HepG2 (cell line): ENCODE data around the gene KMT5C. TPM values are rescaled to one million over a fixed set of nuclear protein-coding genes. Genes with fewer than 3 reads are reported as not detected.

Experiments
- ATAC-seq: fragments of 200-7000 bp; cut with Tn5 transposase; 3 replicates; pipeline ENCODE4 v1.9.1; 2020; ENCODE audit warnings: mild to moderate bottlenecking, moderate library complexity
- BruUV-seq: library from RNA; stranded (reverse); fragments of 400-500 nt; replicated peaks from 2 replicates; lab custom pipeline; 2021; lab: Mats Ljungman, UMichigan
- CTCF ChIA-PET: fragments of 300-600 bp; formaldehyde crosslinking; extraction: SDS; loops from one replicate; lab custom pipeline; 2021; ENCODE audit warnings: low total read pairs, inconsistent platforms, low intra/inter-chr PET ratio; lab: Yijun Ruan, JAX
- POLR2A ChIA-PET: fragments of 350-600 bp; sonication (Branson Sonifier 250); formaldehyde crosslinking; loops from one replicate; lab custom pipeline; 2020; ENCODE audit warnings: antibody characterized with exemption, inconsistent platforms; lab: Yijun Ruan, JAX
- DNase-seq: peaks from one replicate; pipeline ENCODE4 v3.0.0-alpha.2; 2015; ENCODE audit warnings: low spot score
- FAIRE-seq: peaks from 3 replicates; lab custom pipeline; 2011; peaks lifted over from hg19 to GRCh38; lab: Jason Lieb, UNC
- H2AFZ ChIP-seq: one replicate; pipeline ENCODE4 v1.6.1; 2011; ENCODE audit warnings: low read length, inconsistent platforms
- H3K27ac ChIP-seq: fragments of 300-600 bp; 3 replicates; pipeline ENCODE4 v1.8.0; 2011; ENCODE audit warnings: mixed run types, mild to moderate bottlenecking, mixed read lengths, low read length, inconsistent platforms; ENCODE audit not compliant: insufficient read depth; ENCODE audit errors: extremely low read length
- H3K27me3 ChIP-seq, 2 experiments: fragments of 200-600 bp in 1 of 2; 2 replicates in 1 of 2; 3 replicates in 1 of 2; pipeline versions ENCODE4 v1.6.0 to v1.8.0; 2011; ENCODE audit warnings: low read length in 2 of 2, mild to moderate bottlenecking in 2 of 2, moderate library complexity in 2 of 2, inconsistent platforms in 1 of 2; ENCODE audit not compliant: insufficient read depth in 2 of 2, control insufficient read depth in 1 of 2
- H3K36me3 ChIP-seq, 2 experiments: fragments of 200-600 bp in 1 of 2; replicated peaks in 1 of 2; 2 replicates in 1 of 2; 3 replicates in 1 of 2; pipeline versions ENCODE4 v1.5.1 to v1.8.0; 2011; ENCODE audit warnings: low read length in 2 of 2, inconsistent platforms in 1 of 2; ENCODE audit not compliant: insufficient read depth in 2 of 2, control insufficient read depth in 1 of 2
- H3K4me1 ChIP-seq: 2 replicates; pipeline ENCODE4 v1.5.1; 2012; ENCODE audit warnings: low read length, inconsistent platforms; ENCODE audit not compliant: insufficient read depth
- H3K4me2 ChIP-seq: 2 replicates; pipeline ENCODE4 v1.6.0; 2011; ENCODE audit warnings: low read depth, low read length, inconsistent platforms
- H3K4me3 ChIP-seq, 3 experiments: fragments of 200-600 bp in 1 of 3; sonication (generic), shearing (Covaris generic) in 1 of 3; replicated peaks in 1 of 3; 2 replicates each; pipeline ENCODE4 v1.5.1; 2011 to 2016; ENCODE audit warnings: low read length in 3 of 3, inconsistent platforms in 2 of 3, low read depth in 2 of 3, mild to moderate bottlenecking in 2 of 3, control low read depth in 1 of 3, mixed read lengths in 1 of 3; ENCODE audit not compliant: insufficient read depth in 1 of 3
- H3K79me2 ChIP-seq: one replicate; pipeline ENCODE4 v1.6.1; 2011; ENCODE audit warnings: low read length, inconsistent platforms; ENCODE audit not compliant: insufficient read depth
- H3K9ac ChIP-seq: 2 replicates; pipeline ENCODE4 v1.6.0; 2011; ENCODE audit warnings: mild to moderate bottlenecking, low read depth, low read length, inconsistent platforms; ENCODE audit not compliant: insufficient read depth
- H3K9me3 ChIP-seq: 2 replicates; pipeline ENCODE4 v1.5.1; 2012; ENCODE audit warnings: mild to moderate bottlenecking, low read length
- H4K20me1 ChIP-seq: 2 replicates; pipeline ENCODE4 v1.6.0; 2011; ENCODE audit warnings: inconsistent platforms, mild to moderate bottlenecking, low read length, moderate library complexity; ENCODE audit not compliant: insufficient read depth
- IKZF1 ChIP-seq: fragments of 450-650 bp; IDR thresholded peaks from 2 replicates; pipeline ENCODE4 v1.7.1; 2016
- MXD4 ChIP-seq: IDR thresholded peaks from 2 replicates; pipeline ENCODE4 v1.6.1; 2016; ENCODE audit warnings: mild to moderate bottlenecking, missing biosample characterization, missing genetic modification reagents
- PLRG1 ChIP-seq: fragments of 450-650 bp; conservative IDR thresholded peaks from 2 replicates; pipeline ENCODE4 v1.6.1; 2016
- PREB ChIP-seq: sonication (generic); formaldehyde crosslinking; IDR thresholded peaks from 2 replicates; pipeline ENCODE4 v1.4.0; 2020; ENCODE audit warnings: missing genetic modification reagents
- RARA ChIP-seq: IDR thresholded peaks from 2 replicates; pipeline ENCODE4 v1.6.1; 2016; ENCODE audit warnings: missing genetic modification reagents, missing compliant biosample characterization
- REPIN1 ChIP-seq: sonication (generic); formaldehyde crosslinking; IDR thresholded peaks from 2 replicates; pipeline ENCODE4 v1.8.0; 2022; ENCODE audit warnings: missing genetic modification reagents, low read depth, mild to moderate bottlenecking, borderline replicate concordance
- RFX3 ChIP-seq: IDR thresholded peaks from 2 replicates; pipeline ENCODE4 v1.6.1; 2016; ENCODE audit warnings: missing biosample characterization, missing genetic modification reagents
- SP5 ChIP-seq: IDR thresholded peaks from 2 replicates; pipeline ENCODE4 v1.6.1; 2016; ENCODE audit warnings: low read depth, borderline replicate concordance
- YEATS2 ChIP-seq: sonication (generic); formaldehyde crosslinking; IDR thresholded peaks from 2 replicates; pipeline ENCODE4 v1.4.0; 2020; ENCODE audit warnings: missing genetic modification reagents, borderline replicate concordance
- ZNF431 ChIP-seq: sonication (generic); formaldehyde crosslinking; IDR thresholded peaks from 2 replicates; pipeline ENCODE4 v1.9.0; 2022; ENCODE audit warnings: missing genetic modification reagents, low read depth, mild to moderate bottlenecking, borderline replicate concordance
- ZNF510 ChIP-seq: sonication (generic); formaldehyde crosslinking; IDR thresholded peaks from 2 replicates; pipeline ENCODE4 v1.4.0; 2020; ENCODE audit warnings: low read depth, mild to moderate bottlenecking, missing genetic modification reagents
- ZNF724P ChIP-seq: sonication (generic); formaldehyde crosslinking; IDR thresholded peaks from 2 replicates; pipeline ENCODE4 v1.8.0; 2022; ENCODE audit warnings: missing genetic modification reagents, borderline replicate concordance
- WGBS: methylation state at CpG from one replicate; pipeline ENCODE4 v1.1.6; 2017; ENCODE audit warnings: low lambda C conversion rate; 5-methylcytosine and 5-hydroxymethylcytosine counted together
- in situ Hi-C: cut with HindIII; loops from 2 replicates; pipeline ENCODE4 v1.10.0; 2017; ENCODE audit warnings: low pct_unique_long_range_greater_than_20kb; ENCODE audit not compliant: extremely low pct_ligation_motif_present
- intact Hi-C: fragments of 100-400 bp; cut with micrococcal nuclease; formaldehyde crosslinking; loops from one replicate; pipeline ENCODE4 v1.10.0; 2022; ENCODE audit not compliant: unreplicated experiment
- polyA plus RNA-seq, 8 experiments: library from polyadenylated mRNA; depleted of rRNA in 3 of 8; stranded (reverse) in 7 of 8; unstranded in 1 of 8; fragments of >200 nt; fragmentation: Illumina TruSeq in 4 of 8; extraction: Trizol in 4 of 8; gene quantifications; 2 replicates each; pipeline versions ENCODE4 v1.2.1 to v1.2.3, GENCODE V29; 2011 to 2016; ENCODE audit warnings: low read depth in 4 of 8, missing spikeins in 1 of 8, mixed read lengths in 1 of 8; ENCODE audit not compliant: insufficient read depth in 1 of 8
- total RNA-seq, 5 experiments: library from RNA; depleted of rRNA; stranded (reverse); fragments of >200 nt; fragmentation: Illumina TruSeq; extraction: Trizol; gene quantifications; 2 replicates each; pipeline ENCODE4 v1.2.3, GENCODE V29; 2016; ENCODE audit warnings: low read depth in 1 of 5
- TF ChIP-seq, protein P1 (sequence below): sonication (generic); formaldehyde crosslinking; IDR thresholded peaks from 2 replicates; pipeline ENCODE4 v1.4.0; 2020; ENCODE audit warnings: mild to moderate bottlenecking, missing genetic modification reagents, borderline replicate concordance
- TF ChIP-seq, protein P2 (sequence below): sonication (generic); formaldehyde crosslinking; IDR thresholded peaks from 2 replicates; pipeline ENCODE4 v1.5.1; 2020; ENCODE audit warnings: mild to moderate bottlenecking, moderate library complexity, missing genetic modification reagents
- TF ChIP-seq, protein P3 (sequence below): sonication (generic); formaldehyde crosslinking; IDR thresholded peaks from 2 replicates; pipeline ENCODE4 v1.8.1; 2022; ENCODE audit warnings: mild to moderate bottlenecking, missing genetic modification reagents

KMT5C gene
- total and polyA plus RNA-seq, 2 of the 13 experiments (the other 11 are each of a cell fraction or from before 2014, with no cell fraction given): 5.5 to 9.0 TPM

- intact Hi-C loops: no loop called here
- no peaks in the 10 kb centered on the region for H4K20me1 ChIP-seq
- no peaks in the 10 kb centered on the region for H3K9me3 ChIP-seq
- whole genome bisulfite sequencing: 27% methylated on average over 15 of the region's 24 CpGs
- H3K4me1 ChIP-seq: peaks cover 74% of the 10 kb centered on the region
- H3K27ac ChIP-seq: no peak overlapping the region
- no TSS peak for BruUV-seq
- H3K9ac ChIP-seq: 0 out of 2 replicates have a peak overlapping the region, but pooled peaks have one; percentile 8
- POLR2A ChIA-PET: interaction anchor here (0.7 to 1.0 kb wide), 4 partner anchors 12 to 33 kb away, joined by 3 to 4 read pairs (median 3); partner anchors contain the start of gene KMT5C
- H2AFZ ChIP-seq: no peak overlapping the region
- DNase-seq (peak; percentile 26), ATAC-seq (no peak), FAIRE-seq (no peak)
- in situ Hi-C loops: no loop called here
- peak overlapping the region; percentile 49; the same call in 1 of the 2 replicates for H3K4me2 ChIP-seq
- no peaks in the 10 kb centered on the region for H3K36me3 ChIP-seq
- no peaks in the 10 kb centered on the region for H3K79me2 ChIP-seq
- peak overlapping the region in 1 of 3 experiments; percentile 70; a peak in 2 of 6 replicates for H3K4me3 ChIP-seq
- CTCF ChIA-PET: no interaction called here
- peaks cover 7 to 37% of the 10 kb centered on the region in 2 experiments; a peak in 4 of 5 replicates for H3K27me3 ChIP-seq
- TF ChIP-seq, protein P1, sequence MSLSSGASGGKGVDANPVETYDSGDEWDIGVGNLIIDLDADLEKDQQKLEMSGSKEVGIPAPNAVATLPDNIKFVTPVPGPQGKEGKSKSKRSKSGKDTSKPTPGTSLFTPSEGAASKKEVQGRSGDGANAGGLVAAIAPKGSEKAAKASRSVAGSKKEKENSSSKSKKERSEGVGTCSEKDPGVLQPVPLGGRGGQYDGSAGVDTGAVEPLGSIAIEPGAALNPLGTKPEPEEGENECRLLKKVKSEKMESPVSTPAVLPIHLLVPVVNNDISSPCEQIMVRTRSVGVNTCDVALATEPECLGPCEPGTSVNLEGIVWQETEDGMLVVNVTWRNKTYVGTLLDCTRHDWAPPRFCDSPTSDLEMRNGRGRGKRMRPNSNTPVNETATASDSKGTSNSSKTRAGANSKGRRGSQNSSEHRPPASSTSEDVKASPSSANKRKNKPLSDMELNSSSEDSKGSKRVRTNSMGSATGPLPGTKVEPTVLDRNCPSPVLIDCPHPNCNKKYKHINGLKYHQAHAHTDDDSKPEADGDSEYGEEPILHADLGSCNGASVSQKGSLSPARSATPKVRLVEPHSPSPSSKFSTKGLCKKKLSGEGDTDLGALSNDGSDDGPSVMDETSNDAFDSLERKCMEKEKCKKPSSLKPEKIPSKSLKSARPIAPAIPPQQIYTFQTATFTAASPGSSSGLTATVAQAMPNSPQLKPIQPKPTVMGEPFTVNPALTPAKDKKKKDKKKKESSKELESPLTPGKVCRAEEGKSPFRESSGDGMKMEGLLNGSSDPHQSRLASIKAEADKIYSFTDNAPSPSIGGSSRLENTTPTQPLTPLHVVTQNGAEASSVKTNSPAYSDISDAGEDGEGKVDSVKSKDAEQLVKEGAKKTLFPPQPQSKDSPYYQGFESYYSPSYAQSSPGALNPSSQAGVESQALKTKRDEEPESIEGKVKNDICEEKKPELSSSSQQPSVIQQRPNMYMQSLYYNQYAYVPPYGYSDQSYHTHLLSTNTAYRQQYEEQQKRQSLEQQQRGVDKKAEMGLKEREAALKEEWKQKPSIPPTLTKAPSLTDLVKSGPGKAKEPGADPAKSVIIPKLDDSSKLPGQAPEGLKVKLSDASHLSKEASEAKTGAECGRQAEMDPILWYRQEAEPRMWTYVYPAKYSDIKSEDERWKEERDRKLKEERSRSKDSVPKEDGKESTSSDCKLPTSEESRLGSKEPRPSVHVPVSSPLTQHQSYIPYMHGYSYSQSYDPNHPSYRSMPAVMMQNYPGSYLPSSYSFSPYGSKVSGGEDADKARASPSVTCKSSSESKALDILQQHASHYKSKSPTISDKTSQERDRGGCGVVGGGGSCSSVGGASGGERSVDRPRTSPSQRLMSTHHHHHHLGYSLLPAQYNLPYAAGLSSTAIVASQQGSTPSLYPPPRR (CRISPR knock-in tag): no peak
- TF ChIP-seq RARA (CRISPR knock-in tag) (peak; percentile 37; the same call in 1 of the 2 replicates), SP5 (peak; percentile 31; the same call in 1 of the 2 replicates), ZNF510 (CRISPR knock-in tag) (no peak), PREB (CRISPR knock-in tag) (no peak), ZNF724P (no peak), ZNF431 (CRISPR knock-in tag) (no peak), MXD4 (CRISPR knock-in tag) (no peak), REPIN1 (no peak), RFX3 (CRISPR knock-in tag) (no peak), PLRG1 (no peak), YEATS2 (CRISPR knock-in tag) (no peak), IKZF1 (no peak)
- TF ChIP-seq, protein P2, sequence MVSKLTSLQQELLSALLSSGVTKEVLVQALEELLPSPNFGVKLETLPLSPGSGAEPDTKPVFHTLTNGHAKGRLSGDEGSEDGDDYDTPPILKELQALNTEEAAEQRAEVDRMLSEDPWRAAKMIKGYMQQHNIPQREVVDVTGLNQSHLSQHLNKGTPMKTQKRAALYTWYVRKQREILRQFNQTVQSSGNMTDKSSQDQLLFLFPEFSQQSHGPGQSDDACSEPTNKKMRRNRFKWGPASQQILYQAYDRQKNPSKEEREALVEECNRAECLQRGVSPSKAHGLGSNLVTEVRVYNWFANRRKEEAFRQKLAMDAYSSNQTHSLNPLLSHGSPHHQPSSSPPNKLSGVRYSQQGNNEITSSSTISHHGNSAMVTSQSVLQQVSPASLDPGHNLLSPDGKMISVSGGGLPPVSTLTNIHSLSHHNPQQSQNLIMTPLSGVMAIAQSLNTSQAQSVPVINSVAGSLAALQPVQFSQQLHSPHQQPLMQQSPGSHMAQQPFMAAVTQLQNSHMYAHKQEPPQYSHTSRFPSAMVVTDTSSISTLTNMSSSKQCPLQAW (CRISPR knock-in tag): peak; percentile 47; the same call in 1 of the 2 replicates
- TF ChIP-seq, protein P3, sequence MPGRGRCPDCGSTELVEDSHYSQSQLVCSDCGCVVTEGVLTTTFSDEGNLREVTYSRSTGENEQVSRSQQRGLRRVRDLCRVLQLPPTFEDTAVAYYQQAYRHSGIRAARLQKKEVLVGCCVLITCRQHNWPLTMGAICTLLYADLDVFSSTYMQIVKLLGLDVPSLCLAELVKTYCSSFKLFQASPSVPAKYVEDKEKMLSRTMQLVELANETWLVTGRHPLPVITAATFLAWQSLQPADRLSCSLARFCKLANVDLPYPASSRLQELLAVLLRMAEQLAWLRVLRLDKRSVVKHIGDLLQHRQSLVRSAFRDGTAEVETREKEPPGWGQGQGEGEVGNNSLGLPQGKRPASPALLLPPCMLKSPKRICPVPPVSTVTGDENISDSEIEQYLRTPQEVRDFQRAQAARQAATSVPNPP (CRISPR knock-in tag): no peak
These were observed 32.8 kb downstream of the KMT5C start for GRCh38 chr19:55372316-55373081.
